ACC112 (cell line): ENCODE results near the gene HSPA1L.
A peak's percentile ranks its signal among the peaks of the same experiment; 100 is the strongest.
"Not testable (repeated sequence)": the region's sequence is repeated elsewhere in the genome, so short reads cannot be mapped to it uniquely, and the experiment has no call there.

ENCODE experiments used
- H2AFZ ChIP-seq: fragments of 200-600 bp; sonication (generic); one replicate; pipeline ENCODE4 v1.6.0; 2017; ENCODE audit warnings: antibody characterized with exemption, low read length; ENCODE audit not compliant: unreplicated experiment
- H3K27ac ChIP-seq: fragments of 200-600 bp; sonication (generic); 2 replicates; pipeline ENCODE4 v1.5.1; 2014; ENCODE audit warnings: low read depth, mild to moderate bottlenecking, antibody characterized with exemption, low read length, moderate library complexity
- H3K27me3 ChIP-seq: fragments of 200-600 bp; sonication (generic); 2 replicates; pipeline ENCODE4 v1.6.1; 2014; ENCODE audit warnings: mild to moderate bottlenecking, antibody characterized with exemption, low read length, moderate library complexity, mixed read lengths; ENCODE audit not compliant: insufficient read depth
- H3K36me3 ChIP-seq: fragments of 200-600 bp; sonication (generic); 2 replicates; pipeline ENCODE4 v1.6.1; 2016; ENCODE audit warnings: mild to moderate bottlenecking, antibody characterized with exemption, low read length, moderate library complexity, mixed read lengths; ENCODE audit not compliant: insufficient read depth
- H3K4me1 ChIP-seq: fragments of 200-600 bp; sonication (generic); one replicate; pipeline ENCODE4 v1.6.1; 2016; ENCODE audit warnings: low read length, mixed read lengths; ENCODE audit not compliant: insufficient read depth, unreplicated experiment, control insufficient read depth
- H3K4me3 ChIP-seq: fragments of 200-600 bp; sonication (generic); 2 replicates; pipeline ENCODE4 v1.5.1; 2014; ENCODE audit warnings: mild to moderate bottlenecking, low read depth, low read length
- H3K79me2 ChIP-seq: fragments of 200-600 bp; sonication (generic); one replicate; pipeline ENCODE4 v1.6.0; 2016; ENCODE audit warnings: low read length; ENCODE audit not compliant: control insufficient read depth, unreplicated experiment, insufficient read depth

HSPA1L gene

DNA sequence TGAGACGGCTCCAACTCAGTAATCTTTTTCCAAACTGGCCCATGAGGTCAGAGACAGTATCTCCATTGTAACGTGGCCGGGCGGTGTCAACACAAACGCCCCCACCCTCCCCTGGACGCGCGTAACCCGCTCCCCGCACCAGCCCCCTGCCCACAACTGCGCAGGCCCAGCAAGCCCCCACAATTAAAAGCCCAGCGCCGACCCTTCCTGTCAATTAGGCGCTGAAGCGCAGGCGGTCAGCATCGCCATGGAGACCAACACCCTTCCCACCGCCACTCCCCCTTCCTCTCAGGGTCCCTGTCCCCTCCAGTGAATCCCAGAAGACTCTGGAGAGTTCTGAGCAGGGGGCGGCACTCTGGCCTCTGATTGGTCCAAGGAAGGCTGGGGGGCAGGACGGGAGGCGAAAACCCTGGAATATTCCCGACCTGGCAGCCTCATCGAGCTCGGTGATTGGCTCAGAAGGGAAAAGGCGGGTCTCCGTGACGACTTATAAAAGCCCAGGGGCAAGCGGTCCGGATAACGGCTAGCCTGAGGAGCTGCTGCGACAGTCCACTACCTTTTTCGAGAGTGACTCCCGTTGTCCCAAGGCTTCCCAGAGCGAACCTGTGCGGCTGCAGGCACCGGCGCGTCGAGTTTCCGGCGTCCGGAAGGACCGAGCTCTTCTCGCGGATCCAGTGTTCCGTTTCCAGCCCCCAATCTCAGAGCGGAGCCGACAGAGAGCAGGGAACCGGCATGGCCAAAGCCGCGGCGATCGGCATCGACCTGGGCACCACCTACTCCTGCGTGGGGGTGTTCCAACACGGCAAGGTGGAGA is at the start of gene HSPA1L, which contains the start of gene HSPA1A:
HSPA1L (minus strand) TSS at position 259 of the 814 bp plus-strand sequence. CDS start 3,311 bp downstream, outside the sequence.
HSPA1A (plus strand) TSS at position 519 of the 814 bp plus-strand sequence; CDS start at position 733, 214 bp downstream.
- Histone ChIP-seq H3K27ac (peak within 1 kb of the TSS; percentile 91), H3K27me3 (no peaks in the 10 kb centered on the region), H3K4me1 (peaks cover 22% of the 10 kb centered on the region), H3K36me3 (no peaks in the 10 kb centered on the region), H3K79me2 (peaks cover 10% of the 10 kb centered on the region), H3K4me3 (peak within 1 kb of the TSS; percentile 80), H2AFZ (peak within 1 kb of the TSS; percentile 84)

DNA sequence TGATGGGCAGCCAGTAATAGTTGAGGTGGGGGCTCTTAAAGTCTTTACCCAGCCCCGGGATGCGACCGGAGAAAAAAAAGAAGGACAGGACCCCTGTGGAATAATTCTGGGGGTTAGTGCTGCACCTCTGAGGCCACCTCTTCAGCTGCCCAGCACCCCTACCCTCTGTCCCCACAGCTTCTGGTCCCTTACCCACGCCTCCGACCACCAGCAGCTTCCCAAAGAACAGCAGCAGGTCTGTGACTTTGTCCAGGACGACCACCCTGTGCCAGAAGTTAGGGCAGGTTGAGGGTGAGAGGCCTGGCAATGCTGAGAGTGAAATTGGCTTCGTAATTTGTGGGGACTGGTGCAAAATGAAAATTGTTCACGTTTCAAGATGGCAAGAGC is 49.7 kb upstream of the HSPA1L start:
- Histone ChIP-seq H3K4me3 (no peak overlapping the region), H3K79me2 (peaks cover 7% of the 10 kb centered on the region), H3K36me3 (peaks cover 1% of the 10 kb centered on the region; the same call in 1 of the 2 replicates), H3K27ac (no peak overlapping the region), H3K27me3 (no peaks in the 10 kb centered on the region), H2AFZ (no peak overlapping the region), H3K4me1 (peaks cover 6% of the 10 kb centered on the region)

DNA sequence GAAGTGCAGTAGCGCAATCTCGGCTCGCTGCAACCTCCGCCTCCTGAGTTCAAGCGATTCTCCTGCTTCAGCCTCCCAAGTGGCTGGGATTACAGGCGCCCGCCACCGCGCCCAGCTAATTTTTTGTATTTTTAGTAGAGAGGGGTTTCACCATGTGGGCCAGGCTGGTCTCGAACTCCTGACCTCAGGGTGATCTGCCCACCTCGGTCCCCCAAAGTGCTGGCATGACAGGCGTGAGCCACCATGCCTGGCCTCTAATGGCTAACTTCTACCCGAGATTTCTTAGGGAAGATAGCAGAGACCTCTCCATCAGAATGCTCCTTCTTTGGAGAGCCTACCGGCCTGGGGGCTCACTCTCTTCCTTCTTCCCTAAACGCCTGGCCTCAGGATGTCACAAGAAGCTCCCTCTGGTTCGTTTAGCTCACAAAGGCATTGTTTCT is 49.1 kb upstream of the HSPA1L start:
- not testable (repeated sequence) for H3K27me3 ChIP-seq, H3K79me2 ChIP-seq, H3K4me1 ChIP-seq, H3K36me3 ChIP-seq
- Histone ChIP-seq H3K27ac (peak overlapping the region; percentile 72; the same call in 1 of the 2 replicates), H3K4me3 (peak overlapping the region; percentile 86), H2AFZ (peak overlapping the region; percentile 88)

DNA sequence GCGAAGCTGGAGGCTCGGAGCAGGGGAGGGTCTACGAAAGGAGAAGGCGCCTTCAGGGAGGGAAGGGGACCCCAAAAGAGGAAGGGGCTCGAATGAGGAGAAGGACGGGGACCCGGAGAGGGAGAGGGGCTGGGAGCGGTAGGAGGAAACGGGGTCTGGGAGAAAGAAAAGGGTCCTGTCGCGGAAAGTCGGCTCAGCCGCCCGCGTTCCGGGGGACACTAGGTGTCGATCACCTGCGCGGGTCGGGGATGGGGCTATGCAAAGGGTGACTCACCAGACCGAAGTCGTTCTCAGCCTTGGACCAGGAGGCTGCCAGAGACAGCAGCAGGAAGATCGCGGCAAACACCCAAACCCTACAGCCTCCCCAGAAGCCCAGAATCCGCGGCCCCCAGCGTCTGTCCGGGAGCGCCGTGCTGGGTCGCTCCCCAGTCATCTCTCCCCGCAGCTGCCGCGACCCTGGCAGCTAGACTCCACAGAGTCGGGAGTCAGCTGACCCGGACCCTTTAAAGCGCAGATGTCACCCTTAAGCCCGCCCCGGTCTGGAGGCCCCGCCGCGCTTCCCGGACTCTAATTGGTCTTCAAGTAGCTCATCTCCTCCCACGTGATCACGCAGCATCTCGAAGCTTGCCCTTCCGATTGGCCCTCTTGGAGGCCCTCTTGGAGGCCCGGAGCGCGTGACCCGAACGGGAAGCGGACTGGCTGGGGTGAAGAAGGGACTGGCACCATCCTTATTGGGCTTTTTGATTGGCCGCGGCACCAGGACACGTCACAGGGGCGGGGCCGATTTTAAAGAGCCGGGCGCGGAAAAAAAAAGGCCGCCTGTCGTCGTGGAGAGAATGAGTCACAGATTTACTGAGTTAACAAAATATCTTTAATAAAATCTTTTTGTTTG is 47.5 kb upstream of the HSPA1L start, which contains the start of gene NEU1:
NEU1 (minus strand) TSS at position 478 of the 892 bp plus-strand sequence; CDS start at position 433, 45 bp downstream.
- Histone ChIP-seq H3K27ac (peak within 1 kb of the TSS; percentile 72), H3K79me2 (peaks cover 7% of the 10 kb centered on the region), H3K27me3 (no peaks in the 10 kb centered on the region), H3K4me3 (peak within 1 kb of the TSS; percentile 86), H2AFZ (peak within 1 kb of the TSS; percentile 88), H3K4me1 (peaks cover 6% of the 10 kb centered on the region), H3K36me3 (peaks cover 4% of the 10 kb centered on the region; the same call in 1 of the 2 replicates)

DNA sequence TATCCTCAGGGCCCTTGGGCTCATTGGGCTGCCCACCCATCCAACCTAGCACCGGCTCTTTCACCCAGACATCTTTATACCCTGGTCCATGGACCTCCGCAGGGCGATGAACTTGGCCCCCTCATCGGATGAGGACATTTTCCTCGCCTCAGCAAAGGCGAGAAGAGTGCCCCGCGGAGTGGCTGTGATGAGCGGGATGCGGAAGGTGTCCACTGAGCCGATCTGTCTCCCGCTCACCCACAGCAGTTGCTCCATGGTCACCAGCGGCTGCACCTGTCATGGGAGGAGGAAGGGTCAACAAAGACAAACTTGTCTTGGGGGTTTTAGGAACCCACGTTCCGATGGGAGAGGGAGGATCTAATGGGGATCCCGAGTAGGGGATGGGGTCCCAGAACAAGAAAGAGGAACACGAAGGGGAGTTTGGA is 46.8 kb upstream of the HSPA1L start:
- no peak overlapping the region for H3K27ac ChIP-seq
- H3K27me3 ChIP-seq, result no peaks in the 10 kb centered on the region
- H3K4me3 ChIP-seq, result peak overlapping the region; percentile 81
- H3K4me1 ChIP-seq, result peaks cover 6% of the 10 kb centered on the region
- peaks cover 4% of the 10 kb centered on the region; the same call in 1 of the 2 replicates for H3K36me3 ChIP-seq
- H2AFZ ChIP-seq, result no peak overlapping the region
- peaks cover 7% of the 10 kb centered on the region for H3K79me2 ChIP-seq

DNA sequence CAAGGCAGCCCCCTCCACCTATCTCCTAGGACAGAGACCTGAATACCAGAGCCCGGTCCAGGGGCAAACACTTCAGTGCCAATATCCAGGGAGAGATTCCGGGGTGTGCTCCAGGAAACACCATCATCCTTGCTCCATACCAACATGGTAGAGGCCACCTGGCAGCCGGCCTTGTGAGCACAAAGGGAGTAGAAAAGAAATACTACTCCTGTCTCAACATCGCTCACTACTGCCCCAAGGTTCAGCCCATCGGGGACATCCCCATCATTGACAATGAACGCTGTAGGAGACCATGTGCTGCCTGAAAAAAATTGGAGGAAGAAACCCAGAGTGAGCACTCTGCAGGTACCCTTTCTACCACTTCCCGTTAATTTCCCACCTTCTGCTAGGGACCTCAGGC is 46.1 kb upstream of the HSPA1L start:
- peaks cover 4% of the 10 kb centered on the region; the same call in 1 of the 2 replicates for H3K36me3 ChIP-seq
- H3K4me1 ChIP-seq, result peaks cover 6% of the 10 kb centered on the region
- peak overlapping the region; percentile 81 for H3K4me3 ChIP-seq
- no peaks in the 10 kb centered on the region for H3K27me3 ChIP-seq
- H2AFZ ChIP-seq, result no peak overlapping the region
- H3K27ac ChIP-seq, result no peak overlapping the region
- H3K79me2 ChIP-seq, result peaks cover 7% of the 10 kb centered on the region

DNA sequence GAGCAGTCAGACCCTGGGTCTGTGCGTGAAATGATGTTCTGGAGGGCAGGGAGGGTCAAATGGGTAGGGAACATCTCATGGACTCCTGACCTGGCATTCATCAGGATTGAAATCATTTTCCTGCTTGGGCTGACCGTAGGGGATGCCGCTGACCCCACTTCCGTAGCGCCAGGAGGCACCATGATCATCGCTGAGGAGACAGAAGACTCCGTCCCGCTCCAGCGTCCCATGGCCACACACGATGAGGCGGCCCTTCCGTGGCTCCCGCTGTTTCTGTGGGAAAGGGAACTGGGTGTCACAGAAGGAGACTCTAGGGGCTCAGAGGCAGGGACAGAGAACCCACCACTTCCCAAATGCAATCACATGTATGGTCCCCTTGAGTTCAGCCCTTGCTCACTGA is 45.3 kb upstream of the HSPA1L start:
- peaks cover 7% of the 10 kb centered on the region for H3K79me2 ChIP-seq
- no peak overlapping the region for H2AFZ ChIP-seq
- H3K27ac ChIP-seq, result no peak overlapping the region
- peaks cover 4% of the 10 kb centered on the region; the same call in 1 of the 2 replicates for H3K36me3 ChIP-seq
- H3K4me1 ChIP-seq, result peaks cover 6% of the 10 kb centered on the region
- no peaks in the 10 kb centered on the region for H3K27me3 ChIP-seq
- H3K4me3 ChIP-seq, result no peak overlapping the region; the same call in 1 of the 2 replicates

DNA sequence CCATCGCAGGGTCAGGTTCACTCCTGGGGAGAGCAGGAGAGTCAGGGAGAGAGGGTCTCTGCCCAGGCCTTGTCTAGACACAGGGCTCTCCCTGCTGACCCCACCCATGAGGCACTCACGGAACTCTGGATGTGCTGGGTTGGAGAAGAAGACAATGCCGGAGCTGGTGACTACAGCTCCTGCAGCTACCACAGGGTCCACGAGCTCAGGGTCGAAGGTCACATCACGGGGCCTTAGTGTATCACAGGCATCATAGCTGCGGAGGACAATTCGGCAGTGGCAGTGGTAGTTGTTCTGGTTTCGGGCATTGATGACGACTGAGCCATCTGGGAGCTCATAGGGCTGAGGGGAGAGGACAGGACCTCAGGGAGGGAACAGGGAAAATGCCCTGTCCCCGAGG is 44.8 kb upstream of the HSPA1L start:
- H3K36me3 ChIP-seq, result peaks cover 4% of the 10 kb centered on the region; the same call in 1 of the 2 replicates
- no peaks in the 10 kb centered on the region for H3K27me3 ChIP-seq
- no peak overlapping the region for H3K4me3 ChIP-seq
- H3K27ac ChIP-seq, result no peak overlapping the region
- H3K79me2 ChIP-seq, result peaks cover 7% of the 10 kb centered on the region
- H3K4me1 ChIP-seq, result peaks cover 6% of the 10 kb centered on the region
- no peak overlapping the region for H2AFZ ChIP-seq

DNA sequence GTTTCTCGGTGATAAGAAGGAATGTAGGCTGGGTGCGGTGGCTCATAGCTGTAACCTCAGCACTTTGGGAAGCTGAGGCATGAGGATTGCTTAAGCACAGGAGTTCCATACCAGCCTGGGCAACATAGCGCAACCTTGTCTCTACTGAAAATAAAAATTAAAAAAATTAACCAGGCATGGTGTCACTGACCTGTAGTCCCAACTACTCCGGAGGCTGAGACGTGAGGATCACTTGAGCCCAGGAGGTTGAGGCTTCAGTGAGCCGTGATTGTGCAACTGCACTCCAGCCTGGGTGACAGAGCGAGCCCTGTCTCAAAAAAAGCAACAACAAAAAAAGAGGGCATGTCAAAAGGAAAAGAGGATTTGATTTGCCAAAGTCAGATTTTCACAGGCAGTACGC is 43.6 kb upstream of the HSPA1L start:
- no peak overlapping the region for H2AFZ ChIP-seq
- no peak overlapping the region for H3K27ac ChIP-seq
- no peaks in the 10 kb centered on the region for H3K27me3 ChIP-seq
- H3K36me3 ChIP-seq, result peaks cover 4% of the 10 kb centered on the region; the same call in 1 of the 2 replicates
- H3K4me3 ChIP-seq, result no peak overlapping the region
- H3K79me2 ChIP-seq, result peaks cover 7% of the 10 kb centered on the region
- H3K4me1 ChIP-seq, result peaks cover 6% of the 10 kb centered on the region

DNA sequence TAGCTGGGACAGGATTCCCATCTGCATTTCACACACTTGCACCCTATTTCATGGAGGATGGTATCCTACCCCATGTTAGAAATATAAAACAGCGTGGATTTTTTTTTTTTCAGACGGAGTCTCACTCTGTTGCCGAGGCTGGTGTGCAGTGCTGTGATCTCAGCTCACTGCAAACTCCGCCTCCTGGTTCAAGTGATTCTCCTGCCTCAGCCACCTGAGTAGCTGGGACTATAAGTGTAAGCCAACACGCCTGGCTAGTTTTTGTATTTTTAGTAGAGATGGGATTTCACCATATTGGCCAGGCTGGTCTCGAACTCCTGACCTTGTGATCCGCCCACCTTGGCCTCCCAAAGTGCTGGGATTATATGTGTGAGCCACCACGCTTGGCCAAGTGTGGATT is 42.7 kb upstream of the HSPA1L start:
- H3K27me3 ChIP-seq, H3K36me3 ChIP-seq, H3K4me3 ChIP-seq, H3K27ac ChIP-seq, H3K4me1 ChIP-seq, H2AFZ ChIP-seq, H3K79me2 ChIP-seq: not testable (repeated sequence)
